Suprapubic skin (tissue), 4 donors: ENCODE results near the gene PLXDC2. TPM values are rescaled to one million over a fixed set of nuclear protein-coding genes. Genes with fewer than 3 reads are reported as not detected.

Source experiments
- DNase-seq, 2 donors: peaks; one replicate each; pipeline ENCODE4 v3.0.0-alpha.2; 2019; ENCODE audit warnings: low spot score in 2 of 2
- H3K27ac ChIP-seq: fragments of 200-600 bp; sonication (generic); one replicate; pipeline ENCODE4 v1.5.1; 2019
- H3K27me3 ChIP-seq: fragments of 200-600 bp; sonication (generic); one replicate; pipeline ENCODE4 v1.5.1; 2019
- H3K36me3 ChIP-seq: fragments of 200-600 bp; sonication (generic); one replicate; pipeline ENCODE4 v1.5.1; 2019
- H3K4me1 ChIP-seq: fragments of 200-600 bp; sonication (generic); one replicate; pipeline ENCODE4 v1.5.1; 2019
- H3K4me3 ChIP-seq: fragments of 200-600 bp; sonication (generic); one replicate; pipeline ENCODE4 v1.5.1; 2019; ENCODE audit warnings: mild to moderate bottlenecking
- H3K9me3 ChIP-seq: fragments of 200-600 bp; sonication (generic); one replicate; pipeline ENCODE4 v1.5.1; 2019
- CTCF ChIP-seq, 2 donors: fragments of 200-600 bp in 1 of 2; fragments of 450-650 bp in 1 of 2; sonication (generic) in 1 of 2; IDR thresholded peaks; one replicate each; pipeline ENCODE4 v1.5.1; 2016 to 2019; ENCODE audit warnings: antibody characterized with exemption in 2 of 2, mild to moderate bottlenecking in 1 of 2, moderate library complexity in 1 of 2
- EP300 ChIP-seq: sonication (generic); formaldehyde crosslinking; IDR thresholded peaks from one replicate; pipeline ENCODE4 v1.6.1; 2017; ENCODE audit warnings: antibody characterized with exemption
- POLR2A ChIP-seq, 2 donors: fragments of 450-650 bp; IDR thresholded peaks; one replicate each; pipeline ENCODE4 v1.6.1; 2017; ENCODE audit warnings: antibody characterized with exemption in 2 of 2, mild to moderate bottlenecking in 2 of 2, moderate library complexity in 2 of 2
- POLR2AphosphoS5 ChIP-seq, 3 donors: sonication (generic); formaldehyde crosslinking; IDR thresholded peaks; one replicate each; pipeline ENCODE4 v1.6.1; 2017; ENCODE audit warnings: antibody characterized with exemption in 3 of 3
- WGBS: methylation state at CpG from one replicate; pipeline ENCODE4 v1.1.5; 2018; 5-methylcytosine and 5-hydroxymethylcytosine counted together
- total RNA-seq, 4 donors: library from RNA; depleted of rRNA; stranded (reverse); fragments of >200 nt; gene quantifications; one replicate each; pipeline ENCODE4 v1.1.0, GENCODE V29; 2016

PLXDC2 gene
- total RNA-seq, 4 donors from 2014 or later: 93.0 to 97.0 (median 95.0) TPM

DNA sequence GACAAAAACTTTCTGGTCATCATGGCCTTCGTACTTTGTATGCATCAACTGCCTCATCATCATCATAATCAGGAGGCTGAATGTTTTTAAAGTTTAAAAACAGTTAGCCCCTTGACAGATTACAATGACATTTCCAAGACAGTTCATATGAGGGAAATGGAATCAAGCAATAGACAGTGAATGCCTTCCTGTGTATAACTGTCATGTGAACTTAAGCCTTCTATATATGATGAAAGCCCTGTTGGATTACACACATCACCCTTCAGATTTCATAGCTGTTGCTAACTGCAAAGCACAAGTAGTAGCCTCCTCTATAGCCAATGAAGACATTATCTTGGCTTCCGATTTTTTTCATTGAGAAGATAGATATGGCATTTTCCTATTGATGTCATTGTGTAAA, 154.0 kb downstream of the PLXDC2 start:
- Histone ChIP-seq H3K27me3 (no peaks in the 10 kb centered on the region), H3K36me3 (no peaks in the 10 kb centered on the region), H3K4me3 (no peak overlapping the region), H3K27ac (no peak overlapping the region), H3K4me1 (peaks cover 17% of the 10 kb centered on the region), H3K9me3 (no peaks in the 10 kb centered on the region)
- DNase-seq: no peak
- TF ChIP-seq EP300: no peak
- TF ChIP-seq POLR2A (IDR thresholded peaks at IDR 0.05): no peak
- 82% methylated on average over 2 of the region's 2 CpGs for WGBS

- no peaks in the 10 kb centered on the region for H3K9me3 ChIP-seq
- no peaks in the 10 kb centered on the region for H3K27me3 ChIP-seq
- no peaks in the 10 kb centered on the region for H3K36me3 ChIP-seq
- TF ChIP-seq EP300 (no peak), CTCF (IDR thresholded peaks at IDR 0.05) (no peak), POLR2A (IDR thresholded peaks at IDR 0.05) (no peak), POLR2AphosphoS5 (IDR thresholded peaks at IDR 0.05) (no peak)
- no peak overlapping the region for H3K27ac ChIP-seq
- DNase-seq: no peak
- H3K4me3 ChIP-seq: no peak overlapping the region
- H3K4me1 ChIP-seq: peaks cover 17% of the 10 kb centered on the region
- 37% methylated on average over 4 of the region's 4 CpGs for WGBS
Measured at GRCh38 chr10:19970717-19971116, 154.5 kb downstream of the PLXDC2 start.

DNA sequence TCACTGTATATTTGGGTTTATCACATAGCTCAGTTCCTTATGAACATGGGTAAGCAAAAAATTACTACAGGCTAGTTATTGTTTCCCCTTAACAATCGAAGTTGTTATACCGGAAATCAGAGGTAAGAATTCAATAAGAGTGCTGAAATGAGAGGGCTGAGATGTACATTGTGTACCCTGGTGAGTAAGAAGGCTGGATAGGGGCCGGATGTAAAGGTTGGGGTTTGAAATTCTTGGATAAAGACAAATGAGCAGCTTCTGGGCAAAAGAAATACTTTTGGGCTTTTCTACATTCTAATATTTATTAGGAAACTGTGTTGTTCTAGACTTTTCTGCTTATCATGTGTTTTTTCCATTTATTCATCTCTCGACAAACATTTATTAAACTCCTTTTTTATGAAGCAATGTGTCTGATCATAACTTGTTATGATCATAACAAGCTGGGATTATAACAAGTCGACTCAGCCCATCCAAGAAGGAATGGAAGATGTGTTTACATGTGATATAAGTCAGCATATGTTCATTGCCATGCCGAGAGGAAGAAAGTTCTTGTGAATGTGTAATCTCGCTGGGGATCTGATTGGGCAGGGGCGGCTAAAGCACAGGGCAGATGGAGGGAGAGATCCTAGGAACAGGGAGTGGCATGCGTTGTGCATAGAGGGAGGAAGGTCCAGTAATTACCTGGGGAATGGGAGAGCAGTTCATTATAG, 155.3 kb downstream of the PLXDC2 start:
- TF ChIP-seq EP300 (no peak), POLR2A (IDR thresholded peaks at IDR 0.05) (no peak), CTCF (IDR thresholded peaks at IDR 0.05) (no peak), POLR2AphosphoS5 (IDR thresholded peaks at IDR 0.05) (no peak)
- H3K9me3 ChIP-seq: no peaks in the 10 kb centered on the region
- H3K27me3 ChIP-seq: no peaks in the 10 kb centered on the region
- H3K36me3 ChIP-seq: no peaks in the 10 kb centered on the region
- H3K27ac ChIP-seq: no peak overlapping the region
- WGBS: 76% methylated on average over 9 of the region's 9 CpGs
- H3K4me1 ChIP-seq: peaks cover 17% of the 10 kb centered on the region
- no peak overlapping the region for H3K4me3 ChIP-seq
- no peak for DNase-seq

DNA sequence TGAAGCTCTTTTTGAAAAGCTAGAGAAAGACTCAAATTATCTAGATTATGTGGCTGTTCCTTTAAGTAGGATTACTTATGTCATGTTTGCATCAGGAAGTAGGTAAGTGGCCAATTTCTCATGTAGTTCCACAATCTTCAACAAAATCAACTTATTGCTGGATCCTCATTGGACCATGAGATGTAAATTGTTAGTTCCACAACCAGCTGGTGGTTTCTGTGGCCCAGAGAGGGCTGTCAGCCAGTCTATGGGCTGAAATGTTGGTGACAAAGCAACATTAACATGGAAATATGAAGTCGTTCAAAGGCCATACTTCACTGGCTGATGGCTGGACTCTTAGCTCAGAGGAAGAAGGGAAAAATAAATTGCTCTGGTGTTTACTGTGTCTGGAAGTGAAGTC, 157.9 kb downstream of the PLXDC2 start:
- Histone ChIP-seq H3K9me3 (no peaks in the 10 kb centered on the region), H3K4me3 (no peak overlapping the region), H3K27me3 (no peaks in the 10 kb centered on the region), H3K4me1 (peaks cover 17% of the 10 kb centered on the region), H3K36me3 (no peaks in the 10 kb centered on the region), H3K27ac (no peak overlapping the region)
- no peak for DNase-seq
- TF ChIP-seq POLR2AphosphoS5 (IDR thresholded peaks at IDR 0.05) (no peak), POLR2A (IDR thresholded peaks at IDR 0.05) (no peak), CTCF (IDR thresholded peaks at IDR 0.05) (no peak), EP300 (no peak)
- WGBS: 55% methylated on average over 1 of the region's 1 CpG

DNA sequence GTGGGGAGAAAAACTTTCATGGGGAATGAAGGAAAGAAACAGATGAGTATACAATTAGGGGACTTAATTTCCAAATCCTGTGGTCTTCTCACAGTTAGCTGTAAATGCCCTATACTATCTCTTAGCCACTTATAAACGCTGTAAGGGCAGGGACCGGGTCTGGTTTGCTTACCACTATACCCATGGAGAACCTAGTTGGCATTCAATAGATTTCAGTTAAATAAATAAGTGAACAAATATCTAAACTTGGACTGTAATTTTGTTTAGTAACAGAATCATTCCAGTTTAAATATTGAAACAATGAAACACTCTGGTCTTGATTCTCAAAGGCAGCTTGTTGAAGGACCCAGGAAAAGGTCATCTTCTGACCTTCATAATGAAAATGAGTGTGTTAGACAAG, 158.3 kb downstream of the PLXDC2 start:
- 97% methylated on average over 2 of the region's 2 CpGs for WGBS
- H3K27me3 ChIP-seq: no peaks in the 10 kb centered on the region
- DNase-seq: no peak
- no peak overlapping the region for H3K27ac ChIP-seq
- no peaks in the 10 kb centered on the region for H3K36me3 ChIP-seq
- H3K4me3 ChIP-seq: no peak overlapping the region
- TF ChIP-seq EP300 (no peak), CTCF (IDR thresholded peaks at IDR 0.05) (no peak), POLR2AphosphoS5 (IDR thresholded peaks at IDR 0.05) (no peak), POLR2A (IDR thresholded peaks at IDR 0.05) (no peak)
- no peaks in the 10 kb centered on the region for H3K9me3 ChIP-seq
- peaks cover 17% of the 10 kb centered on the region for H3K4me1 ChIP-seq

GRCh38 chr10:19977097-19977521, 160.9 kb downstream of the PLXDC2 start:
- H3K27me3 ChIP-seq: no peaks in the 10 kb centered on the region
- WGBS: 81% methylated on average over 3 of the region's 3 CpGs
- no peaks in the 10 kb centered on the region for H3K9me3 ChIP-seq
- H3K27ac ChIP-seq: no peak overlapping the region
- H3K4me1 ChIP-seq: no peaks in the 10 kb centered on the region
- H3K4me3 ChIP-seq: no peak overlapping the region
- H3K36me3 ChIP-seq: no peaks in the 10 kb centered on the region
- TF ChIP-seq CTCF (IDR thresholded peaks at IDR 0.05): no peak
- TF ChIP-seq POLR2AphosphoS5 (IDR thresholded peaks at IDR 0.05): no peak
- no peak for TF ChIP-seq EP300
- DNase-seq: no peak
